Lower leg skin (tissue), 3 donors: Measurements from ENCODE around the gene TTC13.

Experiments
- POLR2A ChIP-seq, 2 donors: fragments of 450-650 bp; IDR thresholded peaks; one replicate each; pipeline ENCODE4 v1.6.1; 2016 to 2017; ENCODE audit warnings: antibody characterized with exemption in 2 of 2, mild to moderate bottlenecking in 1 of 2, moderate library complexity in 1 of 2
- TF ChIP-seq, protein P1 (sequence below), 3 donors: fragments of 450-650 bp; IDR thresholded peaks; one replicate each; pipeline ENCODE4 v1.5.1; 2016; ENCODE audit warnings: antibody characterized with exemption in 3 of 3, mild to moderate bottlenecking in 3 of 3, moderate library complexity in 2 of 3

- TF ChIP-seq POLR2A (IDR thresholded peaks at IDR 0.05), result no peak
- TF ChIP-seq, protein P1, sequence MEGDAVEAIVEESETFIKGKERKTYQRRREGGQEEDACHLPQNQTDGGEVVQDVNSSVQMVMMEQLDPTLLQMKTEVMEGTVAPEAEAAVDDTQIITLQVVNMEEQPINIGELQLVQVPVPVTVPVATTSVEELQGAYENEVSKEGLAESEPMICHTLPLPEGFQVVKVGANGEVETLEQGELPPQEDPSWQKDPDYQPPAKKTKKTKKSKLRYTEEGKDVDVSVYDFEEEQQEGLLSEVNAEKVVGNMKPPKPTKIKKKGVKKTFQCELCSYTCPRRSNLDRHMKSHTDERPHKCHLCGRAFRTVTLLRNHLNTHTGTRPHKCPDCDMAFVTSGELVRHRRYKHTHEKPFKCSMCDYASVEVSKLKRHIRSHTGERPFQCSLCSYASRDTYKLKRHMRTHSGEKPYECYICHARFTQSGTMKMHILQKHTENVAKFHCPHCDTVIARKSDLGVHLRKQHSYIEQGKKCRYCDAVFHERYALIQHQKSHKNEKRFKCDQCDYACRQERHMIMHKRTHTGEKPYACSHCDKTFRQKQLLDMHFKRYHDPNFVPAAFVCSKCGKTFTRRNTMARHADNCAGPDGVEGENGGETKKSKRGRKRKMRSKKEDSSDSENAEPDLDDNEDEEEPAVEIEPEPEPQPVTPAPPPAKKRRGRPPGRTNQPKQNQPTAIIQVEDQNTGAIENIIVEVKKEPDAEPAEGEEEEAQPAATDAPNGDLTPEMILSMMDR (IDR thresholded peaks at IDR 0.05), result no peak
Measured at GRCh38 chr1:230891413-230891812, 87.2 kb downstream of the TTC13 start.
